ENCODE results near the gene ZNF615. TPM values are rescaled to one million over a fixed set of nuclear protein-coding genes. Genes with fewer than 3 reads are reported as not detected.
"Not testable (repeated sequence)": the region's sequence is repeated elsewhere in the genome, so short reads cannot be mapped to it uniquely, and the experiment has no call there.

The ZNF615 gene
- total and polyA plus RNA-seq, 11 donors: 3.9 to 14.8 (median 10.0) TPM

GRCh38 chr19:52039169-52039568, 31.2 kb upstream of the ZNF615 start:
- intact Hi-C loops (cut with DNase I): no loop called here
- Histone ChIP-seq H3K9me3 (peaks cover 0 to 91% (median 62%) of the 10 kb centered on the region in 12 donors), H3K27ac (no peak overlapping the region), H3K4me1 (no peaks in the 10 kb centered on the region), H3K4me3 (no peak overlapping the region), H3K27me3 (no peaks in the 10 kb centered on the region), H3K36me3 (peaks cover 38 to 94% (median 89%) of the 10 kb centered on the region in 9 donors)
- 97 to 99% (median 97%) methylated on average over 4 of the region's 4 CpGs for WGBS, 4 donors
- DNase-seq (no peak), ATAC-seq (no peak)
- TF ChIP-seq CTCF (IDR thresholded peaks at IDR 0.05) (no peak), POLR2A (IDR thresholded peaks at IDR 0.05) (no peak)

DNA sequence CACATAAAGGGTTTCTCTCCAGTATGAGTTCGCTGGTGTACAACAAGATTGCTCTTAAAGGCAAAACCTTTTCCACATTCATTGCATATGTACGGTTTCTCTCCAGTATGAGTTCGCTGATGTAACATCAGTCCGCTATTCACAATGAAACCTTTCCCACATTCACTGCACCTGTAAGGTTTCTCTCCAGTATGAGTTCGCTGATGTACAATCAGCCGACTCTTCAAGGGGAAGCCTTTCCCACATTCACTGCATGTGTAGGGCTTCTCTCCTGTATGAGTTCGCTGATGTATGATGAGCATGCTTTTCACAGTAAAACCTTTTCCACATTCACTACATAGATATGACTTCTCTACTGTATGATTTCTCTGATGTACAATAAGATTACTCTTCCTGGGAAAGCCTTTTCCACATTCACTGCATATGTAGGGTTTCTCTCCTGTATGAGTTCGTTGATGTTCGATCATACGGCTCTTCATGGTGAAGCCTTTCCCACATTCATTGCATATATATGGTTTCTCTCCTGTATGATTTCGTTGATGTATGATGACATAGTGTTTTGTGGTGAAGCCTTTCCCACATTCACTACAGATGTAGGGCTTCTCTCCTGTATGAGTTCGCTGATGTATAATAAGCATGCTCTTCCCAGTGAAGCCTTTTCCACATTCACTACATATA, 26.2 kb upstream of the ZNF615 start:
- 98 to 99% (median 98%) methylated on average over 12 of the region's 12 CpGs for WGBS, 4 donors
- peaks cover 0 to 2% (median 0%) of the 10 kb centered on the region in 12 donors for H3K4me1 ChIP-seq
- DNase-seq (no peak), ATAC-seq (no peak)
- intact Hi-C loops (cut with DNase I): no loop called here
- H3K27ac ChIP-seq: no peak overlapping the region
- H3K9me3 ChIP-seq: peaks cover 0 to 96% (median 79%) of the 10 kb centered on the region in 12 donors
- H3K36me3 ChIP-seq: peaks cover 30 to 76% (median 58%) of the 10 kb centered on the region in 9 donors
- H3K27me3 ChIP-seq: no peaks in the 10 kb centered on the region
- no peak for TF ChIP-seq CTCF (IDR thresholded peaks at IDR 0.05)
- no peak for TF ChIP-seq POLR2A (IDR thresholded peaks at IDR 0.05)
- no peak overlapping the region for H3K4me3 ChIP-seq

DNA sequence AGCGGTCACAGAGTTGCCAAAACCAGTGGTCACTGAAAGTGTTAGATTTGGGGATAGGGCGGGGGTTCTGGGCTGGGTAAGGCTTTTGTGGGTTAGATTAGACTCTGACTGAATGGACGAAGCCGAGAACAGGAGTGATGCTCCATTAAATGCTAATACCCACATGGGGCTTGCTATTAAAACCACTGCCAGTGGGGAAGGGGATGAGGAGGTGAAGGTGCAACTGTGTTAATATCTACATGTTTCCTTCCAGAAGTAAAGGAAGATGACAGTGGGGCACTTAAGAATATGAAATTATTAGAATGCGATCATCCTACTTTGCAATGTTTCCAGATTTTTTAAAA, 20.7 kb upstream of the ZNF615 start:
- peak overlapping the region; percentile 67 to 92 (median 78) for H3K4me3 ChIP-seq
- no peaks in the 10 kb centered on the region for H3K27me3 ChIP-seq
- peaks cover 0 to 62% (median 30%) of the 10 kb centered on the region in 12 donors for H3K9me3 ChIP-seq
- peaks cover 0 to 20% (median 13%) of the 10 kb centered on the region in 12 donors for H3K4me1 ChIP-seq
- DNase-seq: no peak
- 16 to 19% (median 18%) methylated on average over 5 of the region's 5 CpGs for WGBS, 4 donors
- peak in 3 of 4 donors; percentile 28 to 32 (median 31) for ATAC-seq
- peaks cover 0 to 51% (median 27%) of the 10 kb centered on the region in 9 donors for H3K36me3 ChIP-seq
- intact Hi-C loops (cut with DNase I): loop anchor here in 3 of 10 donors (1.0 to 2.0 kb wide), 4 partner anchors 20 to 21 kb away; partner anchors contain the start of genes ZNF615 (in 2 of the 3) and ZNF432 (in 1 of the 3)
- no peak for TF ChIP-seq POLR2A (IDR thresholded peaks at IDR 0.05)
- TF ChIP-seq CTCF (IDR thresholded peaks at IDR 0.05): no peak
- peak overlapping the region; percentile 85 to 98 (median 92) for H3K27ac ChIP-seq

- DNase-seq: peak; percentile 88 to 92 (median 90)
- peak; percentile 96 to 99 (median 98) for ATAC-seq
- Histone ChIP-seq H3K27ac (peak within 1 kb of the TSS; percentile 85 to 98 (median 92)), H3K27me3 (no peaks in the 10 kb centered on the region), H3K4me3 (peak within 1 kb of the TSS; percentile 67 to 92 (median 78)), H3K36me3 (peaks cover 0 to 51% (median 28%) of the 10 kb centered on the region in 9 donors), H3K9me3 (peaks cover 0 to 62% (median 25%) of the 10 kb centered on the region in 12 donors), H3K4me1 (peaks cover 0 to 20% (median 13%) of the 10 kb centered on the region in 12 donors)
- TF ChIP-seq POLR2A (IDR thresholded peaks at IDR 0.05): peak in 1 of 2 donors; percentile 40
- no peak for TF ChIP-seq CTCF (IDR thresholded peaks at IDR 0.05)
- 0 to 1% (median 0%) methylated on average over 30 to 53 of the region's 53 CpGs for WGBS, 4 donors
- intact Hi-C loops (cut with DNase I): loop anchor here in 3 of 10 donors (1.0 to 2.0 kb wide), 4 partner anchors 19 to 21 kb away; partner anchors contain the start of genes ZNF615 (in 2 of the 3) and ZNF432 (in 1 of the 3)
Measured at GRCh38 chr19:52028027-52028779, 20.2 kb upstream of the ZNF615 start, which contains the start of gene ZNF614. Gene ZNF614, minus strand, starts transcription at chr19:52028379. Its CDS starts 2,634 bp downstream, at chr19:52025745.

DNA sequence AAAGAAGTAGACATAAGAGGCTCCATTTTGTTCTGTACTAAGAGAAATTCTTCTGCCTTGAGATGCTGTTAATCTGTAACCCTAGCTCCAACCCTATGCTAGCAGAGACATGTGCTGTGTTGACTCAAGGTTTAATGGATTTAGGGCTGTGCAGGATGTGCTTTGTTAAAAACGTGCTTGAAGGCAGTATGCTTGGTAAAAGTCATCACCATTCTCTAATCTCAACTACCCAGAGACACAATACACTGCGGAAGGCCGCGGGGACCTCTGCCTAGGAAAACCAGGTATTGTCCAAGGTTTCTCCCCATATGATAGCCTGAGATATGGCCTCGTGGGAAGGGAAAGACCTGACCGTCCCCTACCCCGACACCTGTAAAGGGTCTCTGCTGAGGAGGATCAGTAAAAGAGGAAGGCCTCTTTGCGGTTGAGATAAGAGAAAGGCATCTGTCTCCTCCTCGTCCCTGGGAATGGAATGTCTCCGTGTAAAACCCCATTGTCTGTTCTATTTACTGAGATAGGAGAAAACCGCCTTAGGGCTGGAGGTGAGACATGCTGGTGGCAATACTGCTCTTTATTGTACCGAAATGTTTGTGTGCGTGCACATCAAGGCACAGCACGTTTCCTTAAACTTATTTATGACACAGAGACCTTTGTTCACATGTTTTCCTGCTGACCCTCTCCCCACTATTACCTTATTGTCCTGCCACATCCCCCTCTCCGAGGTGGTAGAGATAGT, 18.4 kb upstream of the ZNF615 start:
- H3K36me3 ChIP-seq: peaks cover 0 to 55% (median 43%) of the 10 kb centered on the region in 9 donors
- ATAC-seq; intact Hi-C loops (cut with DNase I); H3K27me3 ChIP-seq; H3K27ac ChIP-seq; DNase-seq: not testable (repeated sequence)
- peak overlapping the region in 1 of 12 donors; percentile 92 for H3K4me3 ChIP-seq
- 82 to 87% (median 85%) methylated on average over 15 of the region's 15 CpGs for WGBS, 4 donors
- H3K4me1 ChIP-seq: peaks cover 0 to 20% (median 13%) of the 10 kb centered on the region in 12 donors
- peaks cover 0 to 62% (median 10%) of the 10 kb centered on the region in 12 donors for H3K9me3 ChIP-seq

Data from heart left ventricle (tissue), 16 donors.